Adrenal gland (tissue), 19 donors: ENCODE data around the gene RPS10. TPM values are rescaled to one million over a fixed set of nuclear protein-coding genes. Genes with fewer than 3 reads are reported as not detected.

Experiments
- DNase-seq, 7 donors: peaks; one replicate each; pipeline ENCODE4 v3.0.0-alpha.2; 2019 to 2020
- H3K27ac ChIP-seq, 5 donors: fragments of 200-600 bp; sonication (generic) in 4 of 5; 1 replicate in 3 of 5; 2 replicates in 2 of 5; pipeline versions ENCODE4 v1.5.1 to v1.8.0; 2016 to 2020; ENCODE audit warnings: mild to moderate bottlenecking in 1 of 5
- H3K27me3 ChIP-seq: fragments of 200-600 bp; 2 replicates; pipeline ENCODE4 v1.8.0; 2021
- H3K36me3 ChIP-seq, 2 donors: fragments of 200-600 bp; replicated peaks in 1 of 2; 1 replicate in 1 of 2; 2 replicates in 1 of 2; pipeline versions ENCODE4 v1.5.1 to v1.8.0; 2018 to 2022
- H3K4me1 ChIP-seq, 2 donors: fragments of 200-600 bp; replicated peaks in 1 of 2; 1 replicate in 1 of 2; 2 replicates in 1 of 2; pipeline versions ENCODE4 v1.5.1 to v1.8.0; 2018 to 2021
- H3K4me3 ChIP-seq, 4 donors: fragments of 200-600 bp; sonication (generic) in 3 of 4; one replicate each; pipeline ENCODE4 v1.5.1; 2016 to 2018
- H3K9me3 ChIP-seq, 3 donors: fragments of 200-600 bp; sonication (generic) in 1 of 3; replicated peaks in 1 of 3; 1 replicate in 2 of 3; 2 replicates in 1 of 3; pipeline versions ENCODE4 v1.5.1 to v1.8.0; 2016 to 2021
- POLR2A ChIP-seq, 2 donors: fragments of 450-650 bp; IDR thresholded peaks; one replicate each; pipeline ENCODE4 v1.6.1; 2017; ENCODE audit warnings: antibody characterized with exemption in 2 of 2, mild to moderate bottlenecking in 2 of 2, moderate library complexity in 1 of 2
- WGBS, 4 donors: extraction: QIAGEN DNeasy Blood & Tissue Kit in 2 of 4; methylation state at CpG; one replicate each; pipeline versions ENCODE4 v1.1.5 to v1.1.7; 2013 to 2017; 5-methylcytosine and 5-hydroxymethylcytosine counted together
- intact Hi-C, 2 donors: fragments of 100-400 bp; cut with DNase I; formaldehyde crosslinking; loops; one replicate each; pipeline versions ENCODE4 v1.14.1 to v1.15.0; 2022 to 2023
- long read RNA-seq, 10 donors: library from polyadenylated mRNA in 3 of 10; unstranded in 2 of 10; stranded (forward) in 1 of 10; transcript quantifications; one replicate each; pipeline ENCODE4 v2.0.0 and lab custom pipeline, GENCODE V29; 2021 to 2026
- polyA plus RNA-seq, 3 donors: library from polyadenylated mRNA; stranded (reverse); fragments of 200-250 nt in 2 of 3; fragments of 350-450 nt in 1 of 3; fragmentation: Illumina TruSeq in 1 of 3; extraction: RNeasy Lipid Tissue Mini Kit (QIAGEN cat#74804) in 1 of 3; gene quantifications; one replicate each; pipeline ENCODE4 v1.2.3, GENCODE V29; 2013 to 2014
- total RNA-seq, 9 donors: library from RNA; depleted of rRNA in 4 of 9; stranded (reverse); fragments of >200 nt in 4 of 9; fragments of 120-200 nt in 1 of 9; fragmentation: NEBNext Ultra II Directional in 1 of 9; extraction: Animal tissue kit (Norgen Biotek cat#: 25700) in 1 of 9; gene quantifications; one replicate each; pipeline versions ENCODE4 v1.1.0 to v1.2.4, GENCODE V29; 2013 to 2023
- TF ChIP-seq, protein P1 (sequence below), 6 experiments: fragments of 450-650 bp in 4 of 6; fragments of 200-600 bp in 2 of 6; sonication (generic) in 1 of 6; IDR thresholded peaks; 1 replicate in 5 of 6; 2 replicates in 1 of 6; pipeline versions ENCODE4 v1.5.1 to v1.8.0; 2016 to 2021; ENCODE audit warnings: antibody characterized with exemption in 6 of 6, mild to moderate bottlenecking in 2 of 6, moderate library complexity in 1 of 6
- donor health status: healthy with polysubstance abuse.
- donor health status: Bipolar disorder and iron deficiency.
- donor health status: DM: yes; HTN: yes; CAD: no.
- donor health status: DM: no; HTN: no; CAD: no.
- donor health status: DM: no; HTN: no; CAD: no.
- donor health status: DM: yes; HTN: yes; CAD: no.

The RPS10 gene
- 1,000 to 10,000 TPM; 1,048 to 3,093 (median 2,202) TPM for total RNA-seq
- polyA plus RNA-seq: 1,000 to 10,000 TPM in 2 of 3 donors, 100 to 1,000 TPM in 1; 937 to 2,565 (median 2,238) TPM
- long read RNA-seq, donor 1, transcript RPS10-208 (5 exons, 1,407 nt): minor isoform, 14 of 913 reads
- long read RNA-seq, donor 1, transcript RPS10-206 (6 exons, 781 nt): minor isoform, 12 of 913 reads
- long read RNA-seq, donor 1, transcript RPS10-209 (6 exons, 588 nt): major isoform, 658 of 913 reads
- long read RNA-seq, donor 1, transcript RPS10-205 (3 exons, 734 nt): minor isoform, 6 of 913 reads
- long read RNA-seq, donor 1, partial matches to known transcripts: 199 of 913 reads
- long read RNA-seq, donor 1, other reads (novel, unspliced or antisense): 24 of 913 reads
- long read RNA-seq, donor 2, transcript RPS10-208 (5 exons, 1,407 nt): minor isoform, 16 of 558 reads
- long read RNA-seq, donor 2, transcript RPS10-205 (3 exons, 734 nt): minor isoform, 8 of 558 reads
- long read RNA-seq, donor 2, transcript RPS10-206 (6 exons, 781 nt): minor isoform, 8 of 558 reads
- long read RNA-seq, donor 2, transcript RPS10-209 (6 exons, 588 nt): major isoform, 379 of 558 reads
- long read RNA-seq, donor 2, partial matches to known transcripts: 142 of 558 reads
- long read RNA-seq, donor 2, other reads (novel, unspliced or antisense): 5 of 558 reads
- long read RNA-seq, donor 3, transcript RPS10-209 (6 exons, 588 nt): major isoform, 257 of 434 reads
- long read RNA-seq, donor 3, transcript RPS10-206 (6 exons, 781 nt): minor isoform, 17 of 434 reads
- long read RNA-seq, donor 3, transcript RPS10-208 (5 exons, 1,407 nt): minor isoform, 11 of 434 reads
- long read RNA-seq, donor 3, transcript RPS10-205 (3 exons, 734 nt): minor isoform, 15 of 434 reads
- long read RNA-seq, donor 3, partial matches to known transcripts: 133 of 434 reads
- long read RNA-seq, donor 3, other reads (novel, unspliced or antisense): 0 of 434 reads
- long read RNA-seq, donor 4, transcript RPS10-206 (6 exons, 781 nt): minor isoform, 36 of 560 reads
- long read RNA-seq, donor 4, transcript RPS10-209 (6 exons, 588 nt): major isoform, 478 of 560 reads
- long read RNA-seq, donor 4, partial matches to known transcripts: 44 of 560 reads
- long read RNA-seq, donor 4, other reads (novel, unspliced or antisense): 1 of 560 reads
- long read RNA-seq, donor 5, transcript RPS10-206 (6 exons, 781 nt): minor isoform, 15 of 287 reads
- long read RNA-seq, donor 5, transcript RPS10-209 (6 exons, 588 nt): major isoform, 247 of 287 reads
- long read RNA-seq, donor 5, partial matches to known transcripts: 21 of 287 reads
- long read RNA-seq, donor 5, other reads (novel, unspliced or antisense): 3 of 287 reads
- long read RNA-seq, donor 6, transcript RPS10-209 (6 exons, 588 nt): major isoform, 537 of 615 reads
- long read RNA-seq, donor 6, transcript RPS10-206 (6 exons, 781 nt): minor isoform, 15 of 615 reads
- long read RNA-seq, donor 6, partial matches to known transcripts: 58 of 615 reads
- long read RNA-seq, donor 6, other reads (novel, unspliced or antisense): 5 of 615 reads
- long read RNA-seq, donor 7, transcript RPS10-209 (6 exons, 588 nt): major isoform, 311 of 483 reads
- long read RNA-seq, donor 7, transcript RPS10-206 (6 exons, 781 nt): minor isoform, 13 of 483 reads
- long read RNA-seq, donor 7, transcript RPS10-208 (5 exons, 1,407 nt): minor isoform, 13 of 483 reads
- long read RNA-seq, donor 7, partial matches to known transcripts: 134 of 483 reads
- long read RNA-seq, donor 7, other reads (novel, unspliced or antisense): 8 of 483 reads
- long read RNA-seq, donor 8, transcript RPS10-209 (6 exons, 588 nt): major isoform, 513 of 741 reads
- long read RNA-seq, donor 8, transcript RPS10-208 (5 exons, 1,407 nt): minor isoform, 8 of 741 reads
- long read RNA-seq, donor 8, transcript RPS10-206 (6 exons, 781 nt): minor isoform, 7 of 741 reads
- long read RNA-seq, donor 8, transcript RPS10-205 (3 exons, 734 nt): minor isoform, 12 of 741 reads
- long read RNA-seq, donor 8, partial matches to known transcripts: 176 of 741 reads
- long read RNA-seq, donor 8, other reads (novel, unspliced or antisense): 25 of 741 reads
- long read RNA-seq, donor 9, transcript RPS10-205 (3 exons, 734 nt): minor isoform, 14 of 454 reads
- long read RNA-seq, donor 9, transcript RPS10-209 (6 exons, 588 nt): major isoform, 310 of 454 reads
- long read RNA-seq, donor 9, transcript RPS10-208 (5 exons, 1,407 nt): minor isoform, 9 of 454 reads
- long read RNA-seq, donor 9, transcript RPS10-206 (6 exons, 781 nt): minor isoform, 9 of 454 reads
- long read RNA-seq, donor 9, partial matches to known transcripts: 103 of 454 reads
- long read RNA-seq, donor 9, other reads (novel, unspliced or antisense): 9 of 454 reads
- long read RNA-seq, donor 10, transcript RPS10-209 (6 exons, 588 nt): major isoform, 152 of 228 reads
- long read RNA-seq, donor 10, transcript RPS10-206 (6 exons, 781 nt): minor isoform, 12 of 228 reads
- long read RNA-seq, donor 10, partial matches to known transcripts: 49 of 228 reads
- long read RNA-seq, donor 10, other reads (novel, unspliced or antisense): 8 of 228 reads

DNA sequence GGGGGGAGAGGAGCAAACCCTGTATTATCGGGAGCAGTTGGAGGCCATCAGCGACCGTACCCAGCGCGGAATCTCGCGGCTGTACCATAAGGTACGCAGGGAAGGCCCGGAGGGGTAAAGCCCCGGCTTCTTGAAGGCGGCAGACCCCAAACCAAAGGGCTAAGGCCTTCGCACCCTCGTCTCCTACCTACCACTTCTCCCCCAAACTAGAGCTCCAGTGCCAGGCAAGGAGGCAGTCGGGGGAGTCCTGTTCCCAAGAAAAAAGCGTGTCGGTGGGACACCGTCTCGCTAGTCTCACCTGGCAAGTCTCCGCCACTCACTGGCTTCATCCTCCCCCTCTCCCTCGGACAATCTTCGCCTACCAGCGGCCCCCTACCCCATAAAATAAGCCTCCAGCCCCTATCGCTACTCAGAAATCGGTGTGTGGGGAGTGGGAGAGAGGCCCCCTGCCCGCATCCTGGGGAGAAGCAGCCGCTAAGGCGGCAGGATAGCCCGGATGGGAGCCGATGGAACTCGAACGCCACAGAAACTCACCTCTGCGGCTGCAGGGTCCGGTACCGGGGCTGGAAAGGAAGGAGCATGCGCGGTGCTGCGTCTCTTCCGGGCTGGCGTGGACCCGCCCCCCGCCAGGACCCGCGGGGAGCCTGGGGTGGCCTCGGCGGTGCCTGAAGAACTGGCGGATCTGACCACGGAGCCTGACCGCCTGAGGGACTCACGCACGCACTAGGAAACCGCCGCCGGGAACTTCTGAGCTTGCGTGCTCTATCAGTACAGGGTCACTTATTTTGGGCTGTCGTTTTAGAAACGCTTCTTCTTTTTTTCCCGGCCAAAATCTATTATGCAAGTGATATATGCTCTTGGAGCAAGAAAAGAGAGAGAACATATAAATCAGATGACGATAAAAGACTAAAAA lies at the start of gene RPS10:
RPS10 (minus strand) TSS at position 572 of the 913 bp plus-strand sequence. CDS start 848 bp downstream, outside the sequence.
- peaks cover 6 to 11% of the 10 kb centered on the region in 2 donors for H3K4me1 ChIP-seq
- intact Hi-C loops: no loop called here
- peak; percentile 78 to 89 for TF ChIP-seq POLR2A (IDR thresholded peaks at IDR 0.05)
- TF ChIP-seq, protein P1, sequence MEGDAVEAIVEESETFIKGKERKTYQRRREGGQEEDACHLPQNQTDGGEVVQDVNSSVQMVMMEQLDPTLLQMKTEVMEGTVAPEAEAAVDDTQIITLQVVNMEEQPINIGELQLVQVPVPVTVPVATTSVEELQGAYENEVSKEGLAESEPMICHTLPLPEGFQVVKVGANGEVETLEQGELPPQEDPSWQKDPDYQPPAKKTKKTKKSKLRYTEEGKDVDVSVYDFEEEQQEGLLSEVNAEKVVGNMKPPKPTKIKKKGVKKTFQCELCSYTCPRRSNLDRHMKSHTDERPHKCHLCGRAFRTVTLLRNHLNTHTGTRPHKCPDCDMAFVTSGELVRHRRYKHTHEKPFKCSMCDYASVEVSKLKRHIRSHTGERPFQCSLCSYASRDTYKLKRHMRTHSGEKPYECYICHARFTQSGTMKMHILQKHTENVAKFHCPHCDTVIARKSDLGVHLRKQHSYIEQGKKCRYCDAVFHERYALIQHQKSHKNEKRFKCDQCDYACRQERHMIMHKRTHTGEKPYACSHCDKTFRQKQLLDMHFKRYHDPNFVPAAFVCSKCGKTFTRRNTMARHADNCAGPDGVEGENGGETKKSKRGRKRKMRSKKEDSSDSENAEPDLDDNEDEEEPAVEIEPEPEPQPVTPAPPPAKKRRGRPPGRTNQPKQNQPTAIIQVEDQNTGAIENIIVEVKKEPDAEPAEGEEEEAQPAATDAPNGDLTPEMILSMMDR (IDR thresholded peaks at IDR 0.05): peak in 1 of 6 experiments; percentile 4

DNA sequence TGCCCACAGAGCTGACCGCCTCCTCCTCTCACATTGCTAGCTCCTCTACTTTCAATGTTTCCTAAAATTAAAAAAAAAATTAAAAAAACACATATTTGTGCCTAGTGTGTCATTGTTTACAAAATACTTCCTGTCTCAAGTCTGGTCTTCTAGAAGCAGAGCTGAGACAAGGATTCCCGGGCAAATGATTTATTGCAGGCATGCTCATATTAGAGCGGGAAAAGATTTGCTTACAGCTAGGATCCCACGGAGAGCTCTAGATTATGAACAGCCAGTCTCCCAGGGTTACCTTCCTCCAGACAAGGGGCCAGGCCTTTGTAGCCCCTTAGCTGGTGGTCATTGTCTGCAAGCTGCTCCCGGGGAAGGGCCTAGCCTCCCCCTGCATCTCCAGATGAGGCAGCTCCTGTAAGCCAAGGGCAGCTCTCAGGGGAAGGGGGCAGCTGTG lies 49.4 kb upstream of the RPS10 start:
- intact Hi-C loops: no loop called here
- Histone ChIP-seq H3K27me3 (no peaks in the 10 kb centered on the region), H3K4me1 (no peaks in the 10 kb centered on the region), H3K4me3 (no peak overlapping the region), H3K9me3 (no peaks in the 10 kb centered on the region), H3K36me3 (no peaks in the 10 kb centered on the region), H3K27ac (no peak overlapping the region)
- WGBS, 4 donors: 33 to 58% (median 48%) methylated on average over 4 to 5 of the region's 5 CpGs
- TF ChIP-seq, protein P1 (IDR thresholded peaks at IDR 0.05): no peak
- DNase-seq: no peak

More for the DNA sequence above, at the start of gene RPS10:
- peak within 1 kb of the TSS; percentile 44 to 89 (median 85) for H3K27ac ChIP-seq
- H3K27me3 ChIP-seq: no peaks in the 10 kb centered on the region
- DNase-seq: peak; percentile 94 to 97 (median 95)
- WGBS, 4 donors: 0 to 1% (median 1%) methylated on average over 23 to 58 of the region's 58 CpGs
- H3K4me3 ChIP-seq: peak within 1 kb of the TSS in 3 of 4 donors; percentile 38 to 73 (median 60)
- H3K9me3 ChIP-seq: no peaks in the 10 kb centered on the region
- H3K36me3 ChIP-seq: peaks cover 0 to 39% of the 10 kb centered on the region in 2 donors
